ENCODE measurements around the gene CYTH3. TPM values are rescaled to one million over a fixed set of nuclear protein-coding genes. Genes with fewer than 3 reads are reported as not detected.

The CYTH3 gene
- total and polyA plus RNA-seq, 2 experiments from 2014 or later, result 11.9 to 15.7 TPM

DNA sequence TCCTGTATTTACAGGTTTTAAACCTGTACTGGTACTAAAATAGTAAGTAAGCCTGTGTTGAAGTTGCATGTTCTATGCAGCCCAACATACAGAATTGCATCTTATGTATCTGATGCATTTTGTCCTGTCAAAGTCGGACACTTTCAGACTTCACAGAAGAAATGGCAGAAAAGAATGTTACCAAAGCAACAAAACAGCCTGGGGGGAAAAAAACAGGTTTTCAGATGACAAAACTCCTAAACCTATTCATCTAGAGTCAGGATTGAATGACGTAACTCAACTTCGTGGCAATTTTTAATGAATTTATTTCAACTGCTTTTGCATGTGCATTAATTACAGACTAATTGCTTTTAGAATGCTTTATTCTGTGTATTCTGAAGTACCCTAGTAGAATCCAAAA, 28.4 kb downstream of the CYTH3 start:
- TF ChIP-seq, protein P1, sequence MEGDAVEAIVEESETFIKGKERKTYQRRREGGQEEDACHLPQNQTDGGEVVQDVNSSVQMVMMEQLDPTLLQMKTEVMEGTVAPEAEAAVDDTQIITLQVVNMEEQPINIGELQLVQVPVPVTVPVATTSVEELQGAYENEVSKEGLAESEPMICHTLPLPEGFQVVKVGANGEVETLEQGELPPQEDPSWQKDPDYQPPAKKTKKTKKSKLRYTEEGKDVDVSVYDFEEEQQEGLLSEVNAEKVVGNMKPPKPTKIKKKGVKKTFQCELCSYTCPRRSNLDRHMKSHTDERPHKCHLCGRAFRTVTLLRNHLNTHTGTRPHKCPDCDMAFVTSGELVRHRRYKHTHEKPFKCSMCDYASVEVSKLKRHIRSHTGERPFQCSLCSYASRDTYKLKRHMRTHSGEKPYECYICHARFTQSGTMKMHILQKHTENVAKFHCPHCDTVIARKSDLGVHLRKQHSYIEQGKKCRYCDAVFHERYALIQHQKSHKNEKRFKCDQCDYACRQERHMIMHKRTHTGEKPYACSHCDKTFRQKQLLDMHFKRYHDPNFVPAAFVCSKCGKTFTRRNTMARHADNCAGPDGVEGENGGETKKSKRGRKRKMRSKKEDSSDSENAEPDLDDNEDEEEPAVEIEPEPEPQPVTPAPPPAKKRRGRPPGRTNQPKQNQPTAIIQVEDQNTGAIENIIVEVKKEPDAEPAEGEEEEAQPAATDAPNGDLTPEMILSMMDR (IDR thresholded peaks at IDR 0.05; ENCODE audit: poor library complexity), result no peak
- TF ChIP-seq EZH2phosphoT487 (IDR thresholded peaks at IDR 0.05; ENCODE audit: low read depth, severe bottlenecking, unreplicated experiment) (no peak), EZH2 (IDR thresholded peaks at IDR 0.05; ENCODE audit: borderline replicate concordance) (no peak)
- Histone ChIP-seq H3K79me2 (peaks cover 62% of the 10 kb centered on the region), H3K4me2 (no peak overlapping the region), H3K9me3 (ENCODE audit: low read depth) (no peaks in the 10 kb centered on the region), H3K36me3 (replicated peaks; ENCODE audit: insufficient read depth, low read depth) (no peaks in the 10 kb centered on the region), H3K4me1 (ENCODE audit: insufficient read depth) (peaks cover 12% of the 10 kb centered on the region), H3K9me2 (replicated peaks; ENCODE audit: insufficient read depth) (no peaks in the 10 kb centered on the region), H3K4me3 (no peak overlapping the region), H2AFZ (no peak overlapping the region), H3K27me3 (no peaks in the 10 kb centered on the region), H3K27ac (no peak overlapping the region), H4K20me1 (ENCODE audit: insufficient read depth, poor library complexity, severe bottlenecking) (no peaks in the 10 kb centered on the region)
- no peak for DNase-seq (ENCODE audit: low spot score)
- 92% methylated on average over 3 of the region's 3 CpGs for WGBS (ENCODE audit: low lambda C conversion rate, missing lambda C conversion rate)

DNA sequence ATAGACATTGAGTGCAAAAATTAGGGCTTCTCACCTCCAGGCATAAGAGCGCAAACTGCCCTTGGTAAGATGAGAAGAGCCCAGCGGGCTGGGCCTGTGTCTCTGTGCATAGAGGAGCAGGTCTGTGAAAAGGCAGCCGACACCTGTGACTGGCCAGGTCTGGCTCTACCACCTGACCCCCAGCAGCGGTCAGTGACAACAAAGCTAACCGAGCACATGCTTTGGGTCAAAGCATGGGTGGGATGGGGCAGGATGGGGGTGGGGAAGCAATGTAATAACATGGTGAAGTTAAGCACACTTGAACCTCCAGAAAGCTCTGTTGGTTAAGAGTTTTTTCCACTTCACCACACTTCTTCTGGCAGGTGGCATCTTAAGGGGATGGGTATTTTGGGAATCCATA, 29.3 kb downstream of the CYTH3 start:
- no peak overlapping the region for H2AFZ ChIP-seq
- H3K4me2 ChIP-seq, result no peak overlapping the region
- H4K20me1 ChIP-seq (ENCODE audit: insufficient read depth, poor library complexity, severe bottlenecking), result no peaks in the 10 kb centered on the region
- peaks cover 63% of the 10 kb centered on the region for H3K79me2 ChIP-seq
- H3K4me3 ChIP-seq, result no peak overlapping the region
- H3K27ac ChIP-seq, result no peak overlapping the region
- peaks cover 12% of the 10 kb centered on the region for H3K4me1 ChIP-seq (ENCODE audit: insufficient read depth)
- H3K36me3 ChIP-seq (replicated peaks; ENCODE audit: insufficient read depth, low read depth), result no peaks in the 10 kb centered on the region
- no peaks in the 10 kb centered on the region for H3K27me3 ChIP-seq
- WGBS (ENCODE audit: low lambda C conversion rate, missing lambda C conversion rate), result 93% methylated on average over 5 of the region's 5 CpGs
- TF ChIP-seq, protein P1 (IDR thresholded peaks at IDR 0.05; ENCODE audit: poor library complexity), result no peak
- H3K9me3 ChIP-seq (ENCODE audit: low read depth), result no peaks in the 10 kb centered on the region
- H3K9me2 ChIP-seq (replicated peaks; ENCODE audit: insufficient read depth), result no peaks in the 10 kb centered on the region
- no peak for DNase-seq (ENCODE audit: low spot score)

DNA sequence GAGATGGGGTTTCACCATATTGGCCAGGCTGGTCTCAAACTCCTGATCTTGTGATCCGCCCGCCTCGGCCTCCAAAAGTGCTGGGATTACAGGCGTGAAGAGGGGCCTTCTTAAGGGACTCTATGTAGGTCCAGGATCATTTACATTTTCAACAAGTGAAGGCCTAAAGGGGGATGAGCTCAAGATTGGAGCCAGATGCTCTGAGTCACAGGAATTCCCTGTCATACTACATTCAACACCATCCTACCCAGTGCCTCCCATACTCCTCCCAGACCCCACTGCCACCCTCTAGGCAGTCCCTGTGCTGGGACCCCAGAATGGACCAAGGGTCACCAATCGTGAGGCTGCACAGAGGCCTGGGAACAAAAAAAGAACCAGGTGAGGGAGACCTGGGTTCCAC, 29.9 kb downstream of the CYTH3 start:
- 87% methylated on average over 5 of the region's 5 CpGs for WGBS (ENCODE audit: low lambda C conversion rate, missing lambda C conversion rate)
- peaks cover 63% of the 10 kb centered on the region for H3K79me2 ChIP-seq

More for the DNA sequence above, 29.9 kb downstream of the CYTH3 start:
- no peaks in the 10 kb centered on the region for H4K20me1 ChIP-seq (ENCODE audit: insufficient read depth, poor library complexity, severe bottlenecking)
- no peak overlapping the region for H3K27ac ChIP-seq
- no peak for DNase-seq (ENCODE audit: low spot score)
- H3K36me3 ChIP-seq (replicated peaks; ENCODE audit: insufficient read depth, low read depth), result no peaks in the 10 kb centered on the region
- TF ChIP-seq EZH2phosphoT487 (IDR thresholded peaks at IDR 0.05; ENCODE audit: low read depth, severe bottlenecking, unreplicated experiment), result no peak
- TF ChIP-seq EZH2 (IDR thresholded peaks at IDR 0.05; ENCODE audit: borderline replicate concordance), result no peak
- TF ChIP-seq, protein P1 (IDR thresholded peaks at IDR 0.05; ENCODE audit: poor library complexity), result no peak
- no peaks in the 10 kb centered on the region for H3K9me3 ChIP-seq (ENCODE audit: low read depth)
- H3K4me2 ChIP-seq, result no peak overlapping the region
- no peak overlapping the region for H2AFZ ChIP-seq
- no peaks in the 10 kb centered on the region for H3K9me2 ChIP-seq (replicated peaks; ENCODE audit: insufficient read depth)
- no peaks in the 10 kb centered on the region for H3K27me3 ChIP-seq
- peaks cover 12% of the 10 kb centered on the region for H3K4me1 ChIP-seq (ENCODE audit: insufficient read depth)
- H3K4me3 ChIP-seq, result no peak overlapping the region

Data from hepatocyte (in vitro differentiated cells).